Upper lobe of right lung (tissue), 1 donor: ENCODE data around the gene UNK. TPM values are rescaled to one million over a fixed set of nuclear protein-coding genes. Genes with fewer than 3 reads are reported as not detected.

Experiments used
- ATAC-seq: fragments of 200-7000 bp; cut with Tn5 transposase; one replicate; pipeline ENCODE4 v1.9.1; 2020; ENCODE audit warnings: mild to moderate bottlenecking, moderate library complexity
- DNase-seq: peaks from one replicate; pipeline ENCODE4 v3.0.0-alpha.2; 2020
- H3K27ac ChIP-seq: fragments of 200-600 bp; one replicate; pipeline ENCODE4 v1.8.0; 2022
- H3K27me3 ChIP-seq: fragments of 200-600 bp; one replicate; pipeline ENCODE4 v1.8.0; 2022; ENCODE audit warnings: mild to moderate bottlenecking
- H3K36me3 ChIP-seq: fragments of 200-600 bp; one replicate; pipeline ENCODE4 v1.8.0; 2022
- H3K4me1 ChIP-seq: fragments of 200-600 bp; one replicate; pipeline ENCODE4 v1.8.0; 2022
- H3K4me3 ChIP-seq: fragments of 200-600 bp; one replicate; pipeline ENCODE4 v1.8.0; 2022; ENCODE audit warnings: mild to moderate bottlenecking
- H3K9me3 ChIP-seq: fragments of 200-600 bp; one replicate; pipeline ENCODE4 v1.8.0; 2022
- CTCF ChIP-seq: fragments of 200-600 bp; IDR thresholded peaks from one replicate; pipeline ENCODE4 v1.8.0; 2022; ENCODE audit warnings: antibody characterized with exemption
- intact Hi-C: fragments of 100-400 bp; cut with DNase I; formaldehyde crosslinking; loops from one replicate; pipeline ENCODE4 v1.11.0; 2022
- total RNA-seq: library from RNA; stranded (reverse); fragmentation: NEBNext Ultra II Directional; extraction: Animal tissue kit (Norgen Biotek cat#: 25700); gene quantifications from one replicate; pipeline ENCODE4 v1.2.1, GENCODE V29; 2021
- donor health status: DM: no; HTN: yes; CAD: no; lungs with severe emphysema.

UNK gene
- total RNA-seq, 1 donor from 2014 or later = 27.1 TPM

- H3K9me3 ChIP-seq = no peaks in the 10 kb centered on the region
- DNase-seq (peak; percentile 97), ATAC-seq (peak; percentile 92)
- intact Hi-C loops = no loop called here
- H3K4me3 ChIP-seq = peak overlapping the region; percentile 59
- peaks cover 29% of the 10 kb centered on the region for H3K4me1 ChIP-seq
- no peaks in the 10 kb centered on the region for H3K27me3 ChIP-seq
- H3K27ac ChIP-seq = peak overlapping the region; percentile 96
- H3K36me3 ChIP-seq = no peaks in the 10 kb centered on the region
- no peak for TF ChIP-seq CTCF
Measured at GRCh38 chr17:75785016-75785890, 647 bp downstream of the UNK start.

GRCh38 chr17:75791254-75791653 is 6.6 kb downstream of the UNK start:
- H3K36me3 ChIP-seq = peaks cover 9% of the 10 kb centered on the region
- intact Hi-C loops = no loop called here
- no peak for TF ChIP-seq CTCF
- H3K9me3 ChIP-seq = no peaks in the 10 kb centered on the region
- no peak overlapping the region for H3K4me3 ChIP-seq
- ATAC-seq (no peak), DNase-seq (no peak)
- peaks cover 12% of the 10 kb centered on the region for H3K4me1 ChIP-seq
- H3K27me3 ChIP-seq = no peaks in the 10 kb centered on the region
- no peak overlapping the region for H3K27ac ChIP-seq

GRCh38 chr17:75793460-75793859 is 8.9 kb downstream of the UNK start:
- Histone ChIP-seq H3K27ac (no peak overlapping the region), H3K27me3 (no peaks in the 10 kb centered on the region), H3K4me1 (no peaks in the 10 kb centered on the region), H3K4me3 (no peak overlapping the region), H3K36me3 (peaks cover 21% of the 10 kb centered on the region), H3K9me3 (no peaks in the 10 kb centered on the region)
- DNase-seq (no peak), ATAC-seq (no peak)
- intact Hi-C loops = no loop called here
- TF ChIP-seq CTCF = no peak

- Histone ChIP-seq H3K27me3 (no peaks in the 10 kb centered on the region), H3K27ac (no peak overlapping the region), H3K36me3 (peaks cover 39% of the 10 kb centered on the region), H3K4me3 (no peak overlapping the region), H3K9me3 (no peaks in the 10 kb centered on the region), H3K4me1 (no peaks in the 10 kb centered on the region)
- no peak for DNase-seq
- intact Hi-C loops = no loop called here
- TF ChIP-seq CTCF = no peak
- no peak for ATAC-seq
Measured at GRCh38 chr17:75795820-75796607, 11.4 kb downstream of the UNK start.

GRCh38 chr17:75799402-75799801 is 14.8 kb downstream of the UNK start:
- Histone ChIP-seq H3K4me3 (no peak overlapping the region), H3K9me3 (no peaks in the 10 kb centered on the region), H3K27ac (no peak overlapping the region), H3K36me3 (peaks cover 33% of the 10 kb centered on the region), H3K27me3 (no peaks in the 10 kb centered on the region), H3K4me1 (no peaks in the 10 kb centered on the region)
- intact Hi-C loops = no loop called here
- ATAC-seq (no peak), DNase-seq (peak; percentile 30)
- TF ChIP-seq CTCF = no peak
